HepG2 (cell line): ENCODE data around the gene FBXO24. TPM values are rescaled to one million over a fixed set of nuclear protein-coding genes. Genes with fewer than 3 reads are reported as not detected.

ENCODE experiments used
- ATAD3A ChIP-seq: sonication (generic); formaldehyde crosslinking; IDR thresholded peaks from 2 replicates; pipeline ENCODE4 v1.4.0; 2020; ENCODE audit warnings: missing genetic modification reagents
- CCDC6 ChIP-seq: sonication (generic); formaldehyde crosslinking; IDR thresholded peaks from 2 replicates; pipeline ENCODE4 v1.8.1; 2022; ENCODE audit warnings: mild to moderate bottlenecking, missing genetic modification reagents, moderate library complexity
- CHCHD3 ChIP-seq: sonication (generic); formaldehyde crosslinking; IDR thresholded peaks from 2 replicates; pipeline ENCODE4 v1.8.0; 2022; ENCODE audit warnings: mild to moderate bottlenecking, missing genetic modification reagents, moderate library complexity
- FOXO1 ChIP-seq: sonication (generic); formaldehyde crosslinking; IDR thresholded peaks from 2 replicates; pipeline ENCODE4 v1.4.0; 2020; ENCODE audit warnings: missing genetic modification reagents
- GPN1 ChIP-seq: sonication (generic); formaldehyde crosslinking; IDR thresholded peaks from 2 replicates; pipeline ENCODE4 v1.5.1; 2020; ENCODE audit warnings: missing genetic modification reagents, borderline replicate concordance
- HIVEP1 ChIP-seq: sonication (generic); formaldehyde crosslinking; IDR thresholded peaks from 2 replicates; pipeline ENCODE4 v1.4.0; 2020; ENCODE audit warnings: mild to moderate bottlenecking, missing genetic modification reagents
- HOXD1 ChIP-seq: sonication (generic); formaldehyde crosslinking; IDR thresholded peaks from 2 replicates; pipeline ENCODE4 v1.5.0; 2020; ENCODE audit warnings: missing genetic modification reagents
- KMT2A ChIP-seq: sonication (generic); formaldehyde crosslinking; IDR thresholded peaks from 2 replicates; pipeline ENCODE4 v1.4.0; 2020; ENCODE audit warnings: missing genetic modification reagents
- MYC ChIP-seq: sonication (generic); formaldehyde crosslinking; IDR thresholded peaks from 2 replicates; pipeline ENCODE4 v1.9.0; 2021; ENCODE audit warnings: missing genetic modification reagents, borderline replicate concordance
- TGIF2 ChIP-seq: IDR thresholded peaks from 2 replicates; pipeline ENCODE4 v1.6.1; 2016; ENCODE audit warnings: control low read depth, missing compliant biosample characterization
- ZBTB7A ChIP-seq: sonication (generic); formaldehyde crosslinking; IDR thresholded peaks from 2 replicates; pipeline ENCODE4 v1.8.0; 2022; ENCODE audit warnings: mild to moderate bottlenecking, missing genetic modification reagents
- ZIK1 ChIP-seq: sonication (generic); formaldehyde crosslinking; IDR thresholded peaks from 2 replicates; pipeline ENCODE4 v1.5.0; 2020; ENCODE audit warnings: mild to moderate bottlenecking, low read depth, missing genetic modification reagents, borderline replicate concordance
- ZNF337 ChIP-seq: sonication (generic); formaldehyde crosslinking; IDR thresholded peaks from 2 replicates; pipeline ENCODE4 v1.5.1; 2020; ENCODE audit warnings: missing genetic modification reagents, low read depth, mild to moderate bottlenecking, borderline replicate concordance
- ZNF468 ChIP-seq: sonication (generic); formaldehyde crosslinking; IDR thresholded peaks from 2 replicates; pipeline ENCODE4 v1.8.0; 2022; ENCODE audit warnings: mild to moderate bottlenecking, moderate library complexity, missing genetic modification reagents
- ZNF570 ChIP-seq: sonication (generic); formaldehyde crosslinking; IDR thresholded peaks from 2 replicates; pipeline ENCODE4 v1.4.0; 2020; ENCODE audit warnings: mild to moderate bottlenecking, missing genetic modification reagents, borderline replicate concordance
- ZNF572 ChIP-seq: sonication (generic); formaldehyde crosslinking; IDR thresholded peaks from 2 replicates; pipeline ENCODE4 v1.5.1; 2020; ENCODE audit warnings: mild to moderate bottlenecking, missing genetic modification reagents
- ZSCAN20 ChIP-seq: sonication (generic); formaldehyde crosslinking; IDR thresholded peaks from 2 replicates; pipeline ENCODE4 v1.4.0; 2020; ENCODE audit warnings: missing genetic modification reagents, mild to moderate bottlenecking, borderline replicate concordance
- polyA plus RNA-seq, 8 experiments: library from polyadenylated mRNA; depleted of rRNA in 3 of 8; stranded (reverse) in 7 of 8; unstranded in 1 of 8; fragments of >200 nt; fragmentation: Illumina TruSeq in 4 of 8; extraction: Trizol in 4 of 8; gene quantifications; 2 replicates each; pipeline versions ENCODE4 v1.2.1 to v1.2.3, GENCODE V29; 2011 to 2016; ENCODE audit warnings: low read depth in 4 of 8, missing spikeins in 1 of 8, mixed read lengths in 1 of 8; ENCODE audit not compliant: insufficient read depth in 1 of 8
- total RNA-seq, 5 experiments: library from RNA; depleted of rRNA; stranded (reverse); fragments of >200 nt; fragmentation: Illumina TruSeq; extraction: Trizol; gene quantifications; 2 replicates each; pipeline ENCODE4 v1.2.3, GENCODE V29; 2016; ENCODE audit warnings: low read depth in 1 of 5
- TF ChIP-seq, protein P1 (sequence below): sonication (generic); formaldehyde crosslinking; IDR thresholded peaks from 2 replicates; pipeline ENCODE4 v1.5.0; 2020; ENCODE audit warnings: mild to moderate bottlenecking, missing genetic modification reagents, borderline replicate concordance
- TF ChIP-seq, protein P2 (sequence below), 2 experiments: sonication (generic) in 1 of 2; formaldehyde crosslinking in 1 of 2; IDR thresholded peaks; 2 replicates each; pipeline versions ENCODE4 v1.6.1 to v1.9.0; 2014 to 2022; ENCODE audit warnings: antibody characterized with exemption in 1 of 2, borderline replicate concordance in 1 of 2, inconsistent platforms in 1 of 2, low read depth in 1 of 2, missing genetic modification reagents in 1 of 2
- TF ChIP-seq, protein P3 (sequence below): sonication (generic); formaldehyde crosslinking; IDR thresholded peaks from 2 replicates; pipeline ENCODE4 v1.8.1; 2023; ENCODE audit warnings: missing genetic modification reagents, mild to moderate bottlenecking, borderline replicate concordance
- TF ChIP-seq, protein P4 (sequence below): sonication (generic); formaldehyde crosslinking; IDR thresholded peaks from 2 replicates; pipeline ENCODE4 v1.5.1; 2020; ENCODE audit warnings: missing genetic modification reagents, mild to moderate bottlenecking, borderline replicate concordance

The FBXO24 gene
- total and polyA plus RNA-seq, 2 of the 13 experiments (the other 11 are each of a cell fraction or from before 2014, with no cell fraction given), result 0.20 to 0.55 TPM

DNA sequence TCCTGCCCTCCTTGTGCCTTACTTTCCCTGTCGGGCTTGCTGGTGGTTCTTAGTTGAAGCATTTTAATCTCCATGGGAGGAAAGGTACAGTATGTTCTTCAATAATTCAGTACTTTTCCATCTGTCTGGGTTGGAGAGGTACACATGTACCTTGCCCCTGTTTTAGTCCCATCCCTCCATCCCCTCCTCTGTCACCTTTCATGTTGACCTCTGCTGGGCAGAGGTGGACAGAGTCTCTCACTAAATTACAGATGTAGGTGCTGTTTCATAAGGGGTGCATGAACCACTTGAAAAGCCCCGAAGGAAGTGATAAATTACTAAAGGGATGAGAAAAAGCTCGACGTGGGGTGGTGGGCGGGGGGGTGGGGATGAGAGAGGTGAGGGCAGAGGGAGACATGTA lies 41.7 kb upstream of the FBXO24 start (continued):
- TF ChIP-seq ZBTB7A (no peak), KMT2A (no peak), HOXD1 (CRISPR knock-in tag) (no peak), ZNF570 (CRISPR knock-in tag) (no peak), GPN1 (CRISPR knock-in tag) (no peak), FOXO1 (peak; percentile 58; the same call in 1 of the 2 replicates), ATAD3A (CRISPR knock-in tag) (no peak), MYC (CRISPR knock-in tag) (no peak), ZNF572 (CRISPR knock-in tag) (no peak), CHCHD3 (CRISPR knock-in tag) (no peak), CCDC6 (no peak), TGIF2 (CRISPR knock-in tag) (no peak), ZIK1 (no peak), ZNF468 (CRISPR knock-in tag) (no peak), ZNF337 (no peak), ZSCAN20 (CRISPR knock-in tag) (no peak), HIVEP1 (CRISPR knock-in tag) (no peak)
- TF ChIP-seq, protein P1, sequence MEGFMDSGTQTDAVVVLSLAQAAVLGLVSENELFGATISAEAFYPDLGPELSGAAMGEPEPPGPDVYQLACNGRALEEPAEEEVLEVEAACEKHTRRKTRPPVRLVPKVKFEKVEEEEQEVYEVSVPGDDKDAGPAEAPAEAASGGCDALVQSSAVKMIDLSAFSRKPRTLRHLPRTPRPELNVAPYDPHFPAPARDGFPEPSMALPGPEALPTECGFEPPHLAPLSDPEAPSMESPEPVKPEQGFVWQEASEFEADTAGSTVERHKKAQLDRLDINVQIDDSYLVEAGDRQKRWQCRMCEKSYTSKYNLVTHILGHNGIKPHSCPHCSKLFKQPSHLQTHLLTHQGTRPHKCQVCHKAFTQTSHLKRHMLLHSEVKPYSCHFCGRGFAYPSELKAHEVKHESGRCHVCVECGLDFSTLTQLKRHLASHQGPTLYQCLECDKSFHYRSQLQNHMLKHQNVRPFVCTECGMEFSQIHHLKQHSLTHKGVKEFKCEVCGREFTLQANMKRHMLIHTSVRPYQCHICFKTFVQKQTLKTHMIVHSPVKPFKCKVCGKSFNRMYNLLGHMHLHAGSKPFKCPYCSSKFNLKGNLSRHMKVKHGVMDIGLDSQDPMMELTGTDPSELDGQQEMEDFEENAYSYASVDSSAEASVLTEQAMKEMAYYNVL, result peak; percentile 98
- TF ChIP-seq, protein P2, sequence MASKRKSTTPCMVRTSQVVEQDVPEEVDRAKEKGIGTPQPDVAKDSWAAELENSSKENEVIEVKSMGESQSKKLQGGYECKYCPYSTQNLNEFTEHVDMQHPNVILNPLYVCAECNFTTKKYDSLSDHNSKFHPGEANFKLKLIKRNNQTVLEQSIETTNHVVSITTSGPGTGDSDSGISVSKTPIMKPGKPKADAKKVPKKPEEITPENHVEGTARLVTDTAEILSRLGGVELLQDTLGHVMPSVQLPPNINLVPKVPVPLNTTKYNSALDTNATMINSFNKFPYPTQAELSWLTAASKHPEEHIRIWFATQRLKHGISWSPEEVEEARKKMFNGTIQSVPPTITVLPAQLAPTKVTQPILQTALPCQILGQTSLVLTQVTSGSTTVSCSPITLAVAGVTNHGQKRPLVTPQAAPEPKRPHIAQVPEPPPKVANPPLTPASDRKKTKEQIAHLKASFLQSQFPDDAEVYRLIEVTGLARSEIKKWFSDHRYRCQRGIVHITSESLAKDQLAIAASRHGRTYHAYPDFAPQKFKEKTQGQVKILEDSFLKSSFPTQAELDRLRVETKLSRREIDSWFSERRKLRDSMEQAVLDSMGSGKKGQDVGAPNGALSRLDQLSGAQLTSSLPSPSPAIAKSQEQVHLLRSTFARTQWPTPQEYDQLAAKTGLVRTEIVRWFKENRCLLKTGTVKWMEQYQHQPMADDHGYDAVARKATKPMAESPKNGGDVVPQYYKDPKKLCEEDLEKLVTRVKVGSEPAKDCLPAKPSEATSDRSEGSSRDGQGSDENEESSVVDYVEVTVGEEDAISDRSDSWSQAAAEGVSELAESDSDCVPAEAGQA (IDR thresholded peaks at IDR 0.05; ENCODE audit: low read depth), result no peak
- TF ChIP-seq, protein P2 (CRISPR knock-in tag; IDR thresholded peaks at IDR 0.05; ENCODE audit: borderline replicate concordance), result no peak
- TF ChIP-seq, protein P3, sequence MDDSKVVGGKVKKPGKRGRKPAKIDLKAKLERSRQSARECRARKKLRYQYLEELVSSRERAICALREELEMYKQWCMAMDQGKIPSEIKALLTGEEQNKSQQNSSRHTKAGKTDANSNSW, result no peak
- TF ChIP-seq, protein P4, sequence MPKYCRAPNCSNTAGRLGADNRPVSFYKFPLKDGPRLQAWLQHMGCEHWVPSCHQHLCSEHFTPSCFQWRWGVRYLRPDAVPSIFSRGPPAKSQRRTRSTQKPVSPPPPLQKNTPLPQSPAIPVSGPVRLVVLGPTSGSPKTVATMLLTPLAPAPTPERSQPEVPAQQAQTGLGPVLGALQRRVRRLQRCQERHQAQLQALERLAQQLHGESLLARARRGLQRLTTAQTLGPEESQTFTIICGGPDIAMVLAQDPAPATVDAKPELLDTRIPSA (CRISPR knock-in tag), result no peak
